Erythroblast (primary cell): ENCODE results near the gene FAM47E.

Source experiments
- GATA1 ChIP-seq: IDR thresholded peaks from 2 replicates; pipeline ENCODE4 v1.6.1; 2011; ENCODE audit warnings: low read depth, mild to moderate bottlenecking, control low read depth, low read length, moderate library complexity
- POLR2A ChIP-seq: IDR thresholded peaks from 2 replicates; pipeline ENCODE4 v1.6.1; 2011; ENCODE audit warnings: mild to moderate bottlenecking, low read length

DNA sequence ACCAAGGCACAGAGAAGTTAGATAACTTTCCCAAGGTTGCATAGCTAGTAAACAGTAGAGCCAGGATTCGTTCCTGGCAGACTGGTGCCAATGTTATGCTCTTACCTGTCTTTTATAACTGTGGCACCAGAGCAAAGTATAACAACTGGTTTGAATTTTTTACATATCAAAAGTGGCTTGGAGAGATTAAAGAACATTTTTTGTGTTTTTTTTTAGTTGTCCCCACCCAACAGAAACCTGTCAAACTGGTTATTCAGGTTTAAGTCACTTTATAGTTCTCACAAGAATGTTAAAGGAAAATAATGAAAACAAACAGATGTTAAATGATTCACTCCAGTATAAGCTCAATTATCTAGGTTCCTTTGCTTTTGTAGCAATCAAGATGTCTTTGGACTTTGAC, 15.6 kb upstream of the FAM47E start:
- no peak for TF ChIP-seq POLR2A
- TF ChIP-seq GATA1: no peak
